HL-60 (cell line): ENCODE data around the gene CDC42BPA.
"Not testable (repeated sequence)": the region's sequence is repeated elsewhere in the genome, so short reads cannot be mapped to it uniquely, and the experiment has no call there.

Source experiments
- GABPA ChIP-seq: IDR thresholded peaks from 2 replicates; pipeline ENCODE4 v1.6.1; 2012; ENCODE audit warnings: low read depth
- POLR2AphosphoS5 ChIP-seq: IDR thresholded peaks from 2 replicates; pipeline ENCODE4 v1.6.1; 2012; ENCODE audit warnings: low read depth
- TF ChIP-seq, protein P1 (sequence below): IDR thresholded peaks from one replicate; pipeline ENCODE4 v1.5.1; 2011; ENCODE audit warnings: low read length, control low read depth, inconsistent platforms; ENCODE audit not compliant: insufficient read depth

DNA sequence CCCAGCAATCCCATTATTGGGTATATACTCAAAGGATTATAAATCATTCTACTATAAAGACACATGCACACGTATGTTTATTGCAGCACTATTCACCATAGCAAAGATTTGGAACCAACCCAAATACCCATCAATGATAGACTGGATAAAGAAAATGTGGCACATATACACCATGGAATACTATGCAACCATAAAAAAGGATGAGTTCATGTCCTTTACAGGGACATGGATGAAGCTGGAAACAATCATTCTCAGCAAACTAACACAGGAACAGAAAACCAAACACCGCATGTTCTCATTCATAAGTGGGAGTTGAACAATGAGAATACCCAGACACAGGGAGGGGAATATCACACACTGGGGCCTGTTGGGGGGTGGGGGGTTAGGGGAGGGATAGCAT is 318.7 kb downstream of the CDC42BPA start:
- TF ChIP-seq, protein P1, sequence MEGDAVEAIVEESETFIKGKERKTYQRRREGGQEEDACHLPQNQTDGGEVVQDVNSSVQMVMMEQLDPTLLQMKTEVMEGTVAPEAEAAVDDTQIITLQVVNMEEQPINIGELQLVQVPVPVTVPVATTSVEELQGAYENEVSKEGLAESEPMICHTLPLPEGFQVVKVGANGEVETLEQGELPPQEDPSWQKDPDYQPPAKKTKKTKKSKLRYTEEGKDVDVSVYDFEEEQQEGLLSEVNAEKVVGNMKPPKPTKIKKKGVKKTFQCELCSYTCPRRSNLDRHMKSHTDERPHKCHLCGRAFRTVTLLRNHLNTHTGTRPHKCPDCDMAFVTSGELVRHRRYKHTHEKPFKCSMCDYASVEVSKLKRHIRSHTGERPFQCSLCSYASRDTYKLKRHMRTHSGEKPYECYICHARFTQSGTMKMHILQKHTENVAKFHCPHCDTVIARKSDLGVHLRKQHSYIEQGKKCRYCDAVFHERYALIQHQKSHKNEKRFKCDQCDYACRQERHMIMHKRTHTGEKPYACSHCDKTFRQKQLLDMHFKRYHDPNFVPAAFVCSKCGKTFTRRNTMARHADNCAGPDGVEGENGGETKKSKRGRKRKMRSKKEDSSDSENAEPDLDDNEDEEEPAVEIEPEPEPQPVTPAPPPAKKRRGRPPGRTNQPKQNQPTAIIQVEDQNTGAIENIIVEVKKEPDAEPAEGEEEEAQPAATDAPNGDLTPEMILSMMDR = not testable (repeated sequence)
- not testable (repeated sequence) for TF ChIP-seq POLR2AphosphoS5, GABPA
